KMS-11 (cell line): ENCODE data around the gene CARNS1.

Experiments
- H2AFZ ChIP-seq: fragments of 200-600 bp; sonication (generic); 2 replicates; pipeline ENCODE4 v1.6.1; 2016; ENCODE audit warnings: antibody characterized with exemption, mixed run types, low read depth
- H3K27ac ChIP-seq: fragments of 200-600 bp; sonication (generic); 2 replicates; pipeline ENCODE4 v1.6.1; 2016; ENCODE audit warnings: mild to moderate bottlenecking, mixed run types
- H3K27me3 ChIP-seq: fragments of 200-600 bp; sonication (generic); 2 replicates; pipeline ENCODE4 v1.6.1; 2017; ENCODE audit warnings: mild to moderate bottlenecking, low read depth, mixed run types, moderate library complexity; ENCODE audit not compliant: insufficient read depth
- H3K36me3 ChIP-seq: fragments of 200-600 bp; sonication (generic); 2 replicates; pipeline ENCODE4 v1.6.1; 2017; ENCODE audit warnings: mild to moderate bottlenecking, mixed run types; ENCODE audit not compliant: insufficient read depth
- H3K4me1 ChIP-seq: fragments of 200-600 bp; sonication (generic); 2 replicates; pipeline ENCODE4 v1.6.1; 2016; ENCODE audit warnings: mild to moderate bottlenecking, low read depth, mixed run types; ENCODE audit not compliant: poor library complexity, severe bottlenecking
- H3K4me2 ChIP-seq: fragments of 200-600 bp; sonication (generic); 2 replicates; pipeline ENCODE4 v1.7.0; 2016; ENCODE audit warnings: mild to moderate bottlenecking, mixed run types
- H3K4me3 ChIP-seq: fragments of 200-600 bp; sonication (generic); IDR thresholded peaks from 2 replicates; pipeline ENCODE4 v1.6.1; 2017; ENCODE audit warnings: low read depth, low read length, mixed read lengths; ENCODE audit not compliant: insufficient read depth
- H3K79me2 ChIP-seq: fragments of 200-600 bp; sonication (generic); 2 replicates; pipeline ENCODE4 v1.6.1; 2016; ENCODE audit warnings: low read depth, mixed run types; ENCODE audit not compliant: insufficient read depth
- H3K9ac ChIP-seq: fragments of 200-600 bp; sonication (generic); 2 replicates; pipeline ENCODE4 v1.6.1; 2016; ENCODE audit warnings: mild to moderate bottlenecking, mixed run types
- H4K20me1 ChIP-seq: fragments of 200-600 bp; sonication (generic); 2 replicates; pipeline ENCODE4 v1.6.1; 2016; ENCODE audit warnings: mild to moderate bottlenecking, mixed run types; ENCODE audit not compliant: insufficient read depth
- TF ChIP-seq, protein P1 (sequence below): fragments of 200-600 bp; sonication (generic); conservative IDR thresholded peaks from 2 replicates; pipeline ENCODE4 v1.6.1; 2017; ENCODE audit warnings: low read depth, mild to moderate bottlenecking, antibody characterized with exemption, low read length, moderate library complexity, mixed read lengths

Gene CARNS1

DNA sequence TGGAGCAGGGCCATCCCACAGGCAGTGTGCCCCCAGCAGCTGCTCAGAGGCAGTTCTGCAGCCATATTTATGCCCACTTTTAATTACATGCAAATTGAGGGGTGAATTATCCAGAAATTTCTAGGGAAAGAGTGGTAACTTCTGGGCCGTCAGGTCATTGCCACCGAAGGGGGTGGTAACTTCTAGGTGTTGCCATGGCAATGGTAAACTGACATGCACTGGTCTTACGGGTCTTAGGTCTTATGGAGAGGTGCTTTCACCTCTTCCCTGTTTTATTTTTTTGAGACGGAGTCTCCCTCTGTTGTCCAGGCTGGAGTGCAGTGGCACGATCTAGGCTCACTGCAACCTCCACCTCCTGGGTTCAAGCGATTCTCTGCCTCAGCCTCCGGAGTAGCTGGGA, 57.4 kb downstream of the CARNS1 start:
- Histone ChIP-seq H3K36me3 (no peaks in the 10 kb centered on the region), H3K27me3 (peaks cover 8% of the 10 kb centered on the region; the same call in 1 of the 2 replicates), H3K4me3 (no peak overlapping the region), H4K20me1 (no peaks in the 10 kb centered on the region), H3K27ac (no peak overlapping the region), H3K9ac (no peak overlapping the region), H2AFZ (no peak overlapping the region), H3K79me2 (no peaks in the 10 kb centered on the region), H3K4me2 (no peak overlapping the region), H3K4me1 (peaks cover 7% of the 10 kb centered on the region)
- TF ChIP-seq, protein P1, sequence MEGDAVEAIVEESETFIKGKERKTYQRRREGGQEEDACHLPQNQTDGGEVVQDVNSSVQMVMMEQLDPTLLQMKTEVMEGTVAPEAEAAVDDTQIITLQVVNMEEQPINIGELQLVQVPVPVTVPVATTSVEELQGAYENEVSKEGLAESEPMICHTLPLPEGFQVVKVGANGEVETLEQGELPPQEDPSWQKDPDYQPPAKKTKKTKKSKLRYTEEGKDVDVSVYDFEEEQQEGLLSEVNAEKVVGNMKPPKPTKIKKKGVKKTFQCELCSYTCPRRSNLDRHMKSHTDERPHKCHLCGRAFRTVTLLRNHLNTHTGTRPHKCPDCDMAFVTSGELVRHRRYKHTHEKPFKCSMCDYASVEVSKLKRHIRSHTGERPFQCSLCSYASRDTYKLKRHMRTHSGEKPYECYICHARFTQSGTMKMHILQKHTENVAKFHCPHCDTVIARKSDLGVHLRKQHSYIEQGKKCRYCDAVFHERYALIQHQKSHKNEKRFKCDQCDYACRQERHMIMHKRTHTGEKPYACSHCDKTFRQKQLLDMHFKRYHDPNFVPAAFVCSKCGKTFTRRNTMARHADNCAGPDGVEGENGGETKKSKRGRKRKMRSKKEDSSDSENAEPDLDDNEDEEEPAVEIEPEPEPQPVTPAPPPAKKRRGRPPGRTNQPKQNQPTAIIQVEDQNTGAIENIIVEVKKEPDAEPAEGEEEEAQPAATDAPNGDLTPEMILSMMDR = no peak
